ENCODE measurements around the gene RWDD4.

GRCh38 chr4:183591301-183591700, 67.7 kb downstream of the RWDD4 start:
- TF ChIP-seq CTCF (IDR thresholded peaks at IDR 0.05) (no peak), POLR2A (IDR thresholded peaks at IDR 0.05) (no peak)

Measured in uterus (tissue), 2 donors.